DMS114 treated with DMSO at 0.1 percent for 48 hours (cell line): ENCODE data around the gene PDXK.

ENCODE experiments used
- DNase-seq: peaks from one replicate; lab custom pipeline; 2025; ENCODE audit not compliant: unreplicated experiment; lab: John Stamatoyannopoulos, UW

The PDXK gene

DNA sequence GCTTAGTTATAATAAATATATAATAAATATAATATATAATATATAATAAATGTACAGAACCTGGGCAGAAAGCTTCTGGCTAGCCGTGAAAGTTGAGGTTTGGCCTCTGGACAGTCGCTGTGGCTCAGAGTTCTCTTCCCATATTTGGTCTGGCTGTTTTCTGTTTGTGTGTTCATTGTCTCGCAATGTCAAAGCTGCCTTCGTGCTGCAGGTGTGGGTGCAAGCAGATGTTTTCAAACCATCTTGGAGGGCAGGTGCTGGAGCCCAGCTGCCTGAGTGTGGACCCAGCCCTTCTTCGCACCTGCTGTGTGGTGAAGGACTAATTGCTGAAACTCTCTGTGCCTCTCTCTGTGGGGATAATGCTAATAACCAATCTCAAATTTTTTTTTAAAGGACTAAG is 60.7 kb downstream of the PDXK start:
- DNase-seq = no peak

DNA sequence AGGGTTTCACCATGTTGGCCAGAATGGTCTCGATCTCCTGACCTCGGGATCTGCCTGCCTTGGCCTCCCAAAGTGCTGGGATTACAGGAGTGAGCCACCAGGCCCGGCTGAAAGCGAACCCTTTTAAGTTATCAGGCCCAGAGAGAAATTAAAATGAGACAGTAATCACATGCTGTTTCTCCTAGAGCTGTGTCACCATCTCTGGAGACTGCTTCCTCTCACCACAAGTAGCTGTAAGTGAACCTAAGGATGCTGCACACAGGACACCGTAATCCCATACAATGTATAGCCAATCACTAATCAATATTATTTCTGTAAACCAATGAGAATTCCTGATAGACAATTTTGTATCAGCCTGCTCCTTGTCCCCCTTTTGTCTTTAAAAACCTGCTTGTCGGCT is 62.9 kb downstream of the PDXK start:
- no peak for DNase-seq

GRCh38 chr21:43782431-43783097 is 63.6 kb downstream of the PDXK start:
- no peak for DNase-seq

DNA sequence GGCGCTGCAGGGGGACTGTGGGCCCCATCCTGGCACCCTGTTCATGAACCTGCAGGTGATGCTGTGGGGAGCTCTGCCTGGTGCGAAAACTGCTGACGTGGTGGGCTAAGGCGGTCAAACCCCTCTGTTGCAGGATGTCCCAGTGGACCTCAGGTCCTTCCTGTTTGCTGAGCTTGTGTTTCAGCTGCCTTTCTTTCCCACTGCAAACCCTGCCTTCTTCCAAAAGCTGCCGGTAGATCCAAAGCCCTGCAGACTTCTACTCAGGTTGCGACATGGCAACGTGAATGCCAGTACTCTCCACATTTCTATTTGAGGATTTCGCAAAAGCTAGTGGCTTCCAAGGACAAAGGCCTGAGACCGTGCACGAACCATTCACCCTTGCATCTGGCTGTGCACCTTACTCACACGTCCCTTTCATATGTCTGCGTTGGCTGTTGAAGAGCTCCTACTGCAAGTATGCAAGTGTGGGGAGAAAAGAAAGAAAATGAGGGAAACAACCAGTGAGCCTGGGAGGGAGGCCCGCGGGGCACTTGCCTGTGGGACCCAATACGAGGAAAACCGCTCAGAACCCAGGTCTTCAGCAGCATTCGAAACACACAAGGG is 64.3 kb downstream of the PDXK start:
- DNase-seq = no peak

DNA sequence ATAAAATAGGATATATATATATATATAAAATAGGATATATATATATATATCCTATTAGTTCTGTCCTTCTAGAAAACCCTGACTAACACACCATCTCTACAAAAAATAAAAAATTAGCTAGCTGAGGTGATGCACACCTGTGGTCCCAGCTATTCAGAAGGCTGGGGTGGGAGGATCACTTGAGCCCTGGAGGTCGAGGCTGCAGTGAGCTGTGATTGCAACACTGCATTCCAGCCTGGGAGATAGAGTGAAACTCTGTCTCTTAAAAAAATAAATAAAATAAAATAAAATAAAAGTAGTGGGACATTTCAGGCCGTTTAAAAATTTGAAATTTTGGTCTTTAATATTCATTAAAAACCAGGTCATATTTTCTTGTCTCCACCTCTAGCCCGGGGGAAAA is 66.2 kb downstream of the PDXK start:
- no peak for DNase-seq

- no peak for DNase-seq
Measured at GRCh38 chr21:43786300-43786806, 67.4 kb downstream of the PDXK start.

- no peak for DNase-seq
Measured at GRCh38 chr21:43786807-43787440, 68.0 kb downstream of the PDXK start.

DNA sequence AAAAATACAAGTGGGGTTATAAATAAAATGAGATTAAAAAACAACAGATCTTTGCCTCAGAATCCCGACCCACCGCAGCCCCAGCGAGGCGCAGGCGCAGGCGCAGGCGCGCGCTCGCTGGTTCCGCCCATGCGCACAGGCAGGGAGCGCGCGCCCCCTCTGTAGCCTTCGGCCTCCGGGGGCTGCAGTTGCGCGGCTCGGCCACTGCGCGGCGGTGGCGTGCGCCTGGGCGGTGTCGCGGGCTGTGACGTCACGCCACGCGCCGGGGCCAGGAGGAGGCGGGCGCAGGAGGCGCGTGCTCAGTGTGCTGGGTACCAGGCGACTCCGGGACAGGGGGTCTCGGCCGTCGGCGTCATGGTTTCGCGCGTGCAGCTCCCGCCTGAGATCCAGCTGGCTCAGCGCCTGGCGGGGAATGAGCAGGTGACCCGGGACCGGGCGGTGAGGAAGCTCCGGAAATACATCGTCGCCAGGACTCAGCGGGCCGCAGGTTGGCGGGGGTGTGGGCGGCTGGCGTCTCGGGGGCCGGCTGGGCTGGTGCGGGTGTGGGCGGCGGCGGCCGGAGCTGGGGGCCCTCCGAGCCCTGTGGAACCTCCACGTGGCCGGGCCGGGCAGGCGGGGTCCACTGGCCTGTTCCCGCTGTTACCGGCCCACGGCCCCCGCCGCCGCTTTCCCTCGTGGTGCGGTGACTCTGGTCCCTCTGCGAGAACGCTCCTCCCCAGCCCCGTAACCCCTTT is 70.5 kb downstream of the PDXK start, which contains the start of gene RRP1:
RRP1 (plus strand) TSS at position 302 of the 734 bp plus-strand sequence; CDS start at position 355, 53 bp downstream.
- peak; percentile 51 for DNase-seq

GRCh38 chr21:43790010-43790524 is 71.1 kb downstream of the PDXK start:
- no peak for DNase-seq

DNA sequence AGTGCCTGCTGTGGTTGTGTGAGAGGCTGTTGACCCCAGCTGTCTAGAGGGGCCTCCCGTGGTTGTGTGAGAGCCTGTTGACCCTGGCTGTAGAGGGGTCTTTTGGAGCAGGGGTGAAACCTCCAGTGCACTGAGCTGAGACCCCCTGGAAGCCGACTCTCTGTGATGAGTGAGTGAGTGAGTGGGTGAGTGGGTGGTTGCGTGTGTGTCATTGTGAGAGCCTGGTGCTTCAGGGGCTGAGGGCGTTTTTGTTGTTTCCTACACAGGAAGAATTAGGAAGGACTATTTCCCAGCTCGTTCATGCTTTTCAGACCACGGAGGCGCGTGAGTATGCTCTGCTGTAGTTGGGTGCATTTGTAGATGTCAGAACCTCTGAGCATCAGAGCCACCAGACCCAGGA is 73.5 kb downstream of the PDXK start:
- DNase-seq = no peak

DNA sequence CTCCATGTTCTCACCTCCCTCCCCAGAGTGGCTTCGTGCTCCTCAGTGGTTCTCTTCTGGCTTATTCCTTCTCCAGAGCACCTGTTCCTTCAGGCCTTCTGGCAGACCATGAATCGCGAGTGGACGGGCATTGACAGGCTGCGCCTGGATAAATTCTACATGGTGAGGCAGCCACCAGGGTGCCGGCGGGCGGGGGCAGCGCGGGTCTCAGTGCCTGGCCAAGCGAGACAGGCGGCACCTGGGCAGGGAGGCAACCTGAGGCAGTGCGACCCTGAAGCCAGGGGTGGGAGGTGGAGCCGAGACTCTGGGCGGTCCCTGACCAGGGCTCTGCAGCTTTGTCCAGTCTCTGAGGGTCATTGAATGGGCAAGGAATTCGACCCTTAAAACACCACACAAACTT is 74.3 kb downstream of the PDXK start:
- no peak for DNase-seq

- DNase-seq = no peak
Measured at GRCh38 chr21:43794311-43794710, 75.4 kb downstream of the PDXK start.

DNA sequence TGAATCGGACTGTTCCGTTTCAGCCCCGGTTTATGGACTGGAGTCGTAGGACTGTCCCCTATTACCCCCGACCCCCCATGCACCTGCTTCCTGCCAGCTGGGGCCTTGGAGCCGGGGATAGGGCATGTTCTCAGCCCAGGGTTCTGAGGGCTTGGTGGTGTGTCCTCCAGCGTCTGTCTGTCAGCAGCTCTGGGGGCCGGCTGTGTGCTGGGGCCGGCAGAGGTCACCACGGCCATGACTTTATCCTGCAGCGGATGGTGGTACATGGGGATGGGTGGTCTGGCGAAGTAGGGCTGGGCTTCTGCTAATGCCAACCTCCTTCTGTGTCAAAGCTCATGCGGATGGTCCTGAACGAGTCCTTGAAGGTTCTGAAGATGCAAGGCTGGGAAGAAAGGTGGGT is 75.9 kb downstream of the PDXK start:
- no peak for DNase-seq

DNA sequence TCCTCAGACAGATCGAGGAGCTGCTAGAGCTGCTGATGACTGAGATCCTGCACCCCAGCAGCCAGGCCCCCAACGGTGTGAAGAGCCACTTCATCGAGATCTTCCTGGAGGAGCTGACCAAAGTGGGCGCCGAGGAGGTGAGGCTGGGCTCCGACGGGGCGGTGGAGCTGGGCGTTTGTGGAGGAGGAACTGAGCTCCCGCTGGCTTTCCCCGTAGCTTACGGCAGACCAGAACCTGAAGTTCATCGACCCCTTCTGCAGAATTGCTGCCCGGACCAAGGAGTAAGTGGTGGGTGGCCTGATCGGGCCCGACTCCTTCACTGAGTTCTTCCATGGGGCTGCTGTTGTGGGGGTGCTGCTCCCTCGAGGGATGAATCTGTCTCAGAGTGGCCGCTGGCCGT is 78.5 kb downstream of the PDXK start:
- DNase-seq = no peak

DNA sequence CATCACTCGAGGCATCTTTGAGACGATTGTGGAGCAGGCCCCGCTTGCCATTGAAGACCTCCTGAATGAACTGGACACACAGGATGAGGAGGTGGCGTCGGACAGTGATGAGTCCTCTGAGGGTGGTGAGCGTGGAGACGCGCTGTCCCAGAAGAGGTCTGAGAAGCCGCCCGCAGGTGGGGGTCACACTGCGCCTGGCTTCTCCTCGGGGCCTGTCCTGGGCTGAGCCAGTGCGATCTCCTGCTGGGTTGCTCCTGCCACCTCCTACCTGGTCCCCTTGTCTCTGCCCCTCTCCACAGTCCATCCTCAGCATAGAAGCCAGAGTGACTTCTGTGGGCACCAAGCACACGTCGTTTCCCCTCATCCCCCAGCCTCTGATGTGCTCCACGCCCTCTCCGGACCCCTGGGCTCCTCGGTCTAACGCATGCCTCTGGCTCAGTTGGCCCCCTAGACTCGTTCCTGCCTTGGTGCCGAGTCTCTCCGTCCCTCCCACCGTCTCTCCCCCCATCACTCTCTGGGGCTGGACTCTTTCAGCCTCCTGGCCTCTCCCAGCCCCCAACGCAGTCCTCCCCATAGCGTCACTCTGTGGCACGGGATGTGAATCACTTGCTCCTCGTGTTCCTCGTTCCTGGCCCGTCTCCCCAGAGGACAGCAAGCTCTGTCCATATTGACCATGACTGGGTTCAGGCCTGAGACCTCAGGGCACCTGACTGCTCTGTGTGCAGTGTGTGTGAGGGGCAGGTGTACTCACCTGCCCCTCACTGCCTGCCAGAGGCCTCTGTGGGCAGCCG is 79.2 kb downstream of the PDXK start:
- no peak for DNase-seq

DNA sequence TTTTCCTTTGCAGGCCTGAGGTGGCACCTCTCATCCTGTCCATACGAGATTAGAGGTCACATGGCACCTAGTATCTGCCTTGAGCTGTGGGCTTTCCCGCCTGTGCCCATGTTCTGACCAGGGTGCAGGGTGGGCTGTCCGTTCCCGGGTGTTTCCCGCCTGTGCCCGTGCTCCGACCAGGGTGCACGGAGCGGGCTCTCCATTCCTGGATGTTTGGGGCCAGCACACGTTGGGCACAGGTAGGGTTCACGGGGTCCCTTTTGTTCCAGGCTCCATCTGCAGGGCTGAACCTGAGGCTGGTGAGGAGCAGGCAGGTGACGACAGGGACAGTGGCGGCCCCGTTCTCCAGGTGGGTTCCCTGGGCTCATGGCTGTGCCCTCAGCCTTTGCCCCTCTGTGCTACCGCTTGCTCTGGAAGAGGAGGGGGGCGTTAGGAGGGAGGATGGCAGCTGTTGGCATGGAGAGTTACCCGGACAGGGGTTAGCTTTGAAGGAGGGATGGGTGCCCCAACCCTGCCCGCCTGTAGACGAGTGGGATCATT is 80.4 kb downstream of the PDXK start:
- no peak for DNase-seq

DNA sequence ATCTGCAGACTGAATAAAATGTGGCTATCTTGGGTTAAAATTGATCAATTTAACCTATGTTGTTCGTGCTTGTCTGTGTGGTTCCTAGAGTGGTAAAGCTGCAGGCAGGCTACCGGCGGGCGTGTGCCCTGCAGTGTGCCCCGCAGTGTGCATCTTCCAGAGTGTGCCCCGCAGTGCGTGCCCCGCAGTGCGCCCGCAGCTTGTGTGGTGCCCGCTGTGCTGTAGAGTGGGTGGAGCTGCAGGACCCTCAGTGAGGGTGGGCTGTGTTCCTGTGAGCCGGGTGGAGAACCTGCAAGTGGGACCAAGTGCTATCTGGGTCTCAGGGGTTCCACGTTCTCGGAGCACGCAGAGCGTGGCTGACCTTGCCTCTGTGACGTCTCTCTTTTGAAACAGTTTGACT is 81.2 kb downstream of the PDXK start:
- no peak for DNase-seq

GRCh38 chr21:43800566-43800965 is 81.6 kb downstream of the PDXK start:
- no peak for DNase-seq

DNA sequence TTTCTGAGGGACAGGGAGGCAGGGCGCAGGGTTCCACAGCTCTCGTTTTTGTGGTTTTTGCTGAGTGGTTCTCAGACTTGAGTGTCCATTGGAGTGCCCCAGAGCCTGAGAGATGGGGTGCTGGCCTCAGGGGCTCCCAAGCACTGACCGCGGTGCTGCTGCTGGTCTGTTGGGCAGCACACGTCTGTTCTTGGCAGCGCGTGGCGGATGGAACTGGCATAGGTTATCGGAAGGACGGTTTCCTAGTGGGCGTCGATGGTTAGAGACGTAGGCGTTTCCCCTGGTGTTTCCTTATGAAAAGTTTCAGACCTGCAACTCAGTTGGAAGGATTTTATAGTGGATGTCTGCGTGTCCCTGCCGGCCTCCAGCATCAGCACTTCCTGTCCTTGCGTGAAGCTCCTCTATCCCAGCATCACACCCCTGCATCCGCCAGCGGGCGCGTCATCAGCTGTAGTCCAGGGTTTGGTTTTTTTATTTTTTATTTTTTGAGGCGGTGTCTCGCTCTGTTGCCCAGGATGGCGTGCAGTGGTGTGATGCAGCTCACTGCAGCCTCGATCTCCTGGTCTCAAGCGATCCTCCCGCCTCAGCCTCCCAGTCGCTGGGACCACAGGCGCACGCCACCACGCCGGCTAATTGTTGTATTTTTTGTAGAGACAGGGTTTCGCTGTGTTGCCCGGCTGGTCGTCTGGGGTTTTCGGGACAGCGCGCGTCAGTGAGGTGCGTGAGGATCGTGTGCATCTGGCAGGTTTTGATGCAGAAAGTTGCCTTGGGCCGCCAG is 82.3 kb downstream of the PDXK start:
- no peak for DNase-seq
